HCT116 (cell line): ENCODE measurements around the gene TF.

Experiments used
- EZH2 ChIP-seq: fragments of 200-600 bp; sonication (generic); IDR thresholded peaks from 2 replicates; pipeline ENCODE4 v1.6.1; 2017; ENCODE audit warnings: antibody characterized with exemption, mixed run types
- POLR2A ChIP-seq: IDR thresholded peaks from 2 replicates; pipeline ENCODE4 v1.7.0; 2011; ENCODE audit warnings: borderline replicate concordance; ENCODE audit not compliant: insufficient read depth, insufficient read length; ENCODE audit errors: extremely low read depth

DNA sequence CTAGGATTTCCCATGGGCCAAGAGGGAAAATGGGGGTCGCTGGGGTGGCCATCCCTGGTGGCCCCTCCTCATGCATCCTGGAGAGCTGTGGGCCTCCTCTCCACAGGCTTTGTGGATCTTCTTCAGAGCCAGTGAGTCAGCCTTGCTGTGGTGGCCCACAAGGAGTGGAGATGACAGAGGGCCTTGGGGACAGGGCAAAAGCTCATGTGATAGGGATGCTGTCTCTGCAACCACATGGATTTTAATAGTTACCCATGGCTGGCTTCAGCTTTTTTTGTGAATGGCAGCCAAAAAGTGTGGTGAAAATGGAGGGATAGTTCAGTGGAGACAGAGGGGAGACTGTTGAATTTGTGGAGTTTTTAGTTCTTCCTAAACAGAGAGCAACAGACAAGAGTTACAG is 1.2 kb downstream of the TF start:
- TF ChIP-seq EZH2 (no peak), POLR2A (no peak)
